ENCODE measurements around the gene GORASP1.
A peak's percentile ranks its signal among the peaks of the same experiment; 100 is the strongest.

The GORASP1 gene

GRCh38 chr3:39088889-39089288 is 18.5 kb downstream of the GORASP1 start:
- in situ Hi-C loops (cut with MboI; ENCODE audit: low pct_unique_long_range_greater_than_20kb, low sequenced_read_pairs, unreplicated experiment) = no loop called here
- no peak for DNase-seq (ENCODE audit: low spot score)
- no peak for TF ChIP-seq CTCF (IDR thresholded peaks at IDR 0.05; ENCODE audit: extremely low read depth, insufficient read depth, missing control alignments)

- in situ Hi-C loops (cut with MboI; ENCODE audit: low pct_unique_long_range_greater_than_20kb, low sequenced_read_pairs, unreplicated experiment) = no loop called here
Observed at GRCh38 chr3:39088456-39088855, 19.0 kb downstream of the GORASP1 start.

GRCh38 chr3:39086144-39086543 is 21.3 kb downstream of the GORASP1 start:
- peak; percentile 14 for DNase-seq (ENCODE audit: low spot score)
- in situ Hi-C loops (cut with MboI; ENCODE audit: low pct_unique_long_range_greater_than_20kb, low sequenced_read_pairs, unreplicated experiment) = no loop called here
- TF ChIP-seq CTCF (IDR thresholded peaks at IDR 0.05; ENCODE audit: extremely low read depth, insufficient read depth, missing control alignments) = no peak

More at GRCh38 chr3:39088456-39088855, 19.0 kb downstream of the GORASP1 start:
- no peak for DNase-seq (ENCODE audit: low spot score)
- no peak for TF ChIP-seq CTCF (IDR thresholded peaks at IDR 0.05; ENCODE audit: extremely low read depth, insufficient read depth, missing control alignments)

GRCh38 chr3:39082666-39083313 is 24.6 kb downstream of the GORASP1 start:
- TF ChIP-seq CTCF (IDR thresholded peaks at IDR 0.05; ENCODE audit: extremely low read depth, insufficient read depth, missing control alignments) = no peak
- no peak for DNase-seq (ENCODE audit: low spot score)
- in situ Hi-C loops (cut with MboI; ENCODE audit: low pct_unique_long_range_greater_than_20kb, low sequenced_read_pairs, unreplicated experiment) = no loop called here

- in situ Hi-C loops (cut with MboI; ENCODE audit: low pct_unique_long_range_greater_than_20kb, low sequenced_read_pairs, unreplicated experiment) = no loop called here
- DNase-seq (ENCODE audit: low spot score) = no peak
Observed at GRCh38 chr3:39080026-39080425, 27.4 kb downstream of the GORASP1 start.

GRCh38 chr3:39079530-39079929 is 27.9 kb downstream of the GORASP1 start:
- in situ Hi-C loops (cut with MboI; ENCODE audit: low pct_unique_long_range_greater_than_20kb, low sequenced_read_pairs, unreplicated experiment) = no loop called here
- no peak for DNase-seq (ENCODE audit: low spot score)
- no peak for TF ChIP-seq CTCF (IDR thresholded peaks at IDR 0.05; ENCODE audit: extremely low read depth, insufficient read depth, missing control alignments)

More at GRCh38 chr3:39080026-39080425, 27.4 kb downstream of the GORASP1 start:
- TF ChIP-seq CTCF (IDR thresholded peaks at IDR 0.05; ENCODE audit: extremely low read depth, insufficient read depth, missing control alignments) = no peak
